B cell (primary cell): Measurements from ENCODE around the gene TUBB4B. TPM values are rescaled to one million over a fixed set of nuclear protein-coding genes. Genes with fewer than 3 reads are reported as not detected.

Source experiments
- ATAC-seq: fragments of 200-7000 bp; cut with Tn5 transposase; one replicate; pipeline ENCODE4 v1.10.0; 2021; ENCODE audit warnings: low read depth, mild to moderate bottlenecking, moderate number of reproducible peaks, moderate library complexity
- CTCF ChIA-PET: fragments of 350-600 bp; sonication (Branson Sonifier 250); formaldehyde crosslinking; loops from one replicate; lab custom pipeline; 2021; ENCODE audit warnings: antibody characterized with exemption, inconsistent platforms; lab: Charles Lee
- POLR2A ChIA-PET: fragments of 350-600 bp; sonication (Branson Sonifier 250); formaldehyde crosslinking; loops from one replicate; lab custom pipeline; 2021; ENCODE audit warnings: antibody characterized with exemption; lab: Charles Lee
- DNase-seq: peaks from one replicate; pipeline ENCODE4 v3.0.0; 2013
- H2AFZ ChIP-seq: 2 replicates; pipeline ENCODE4 v1.6.1; 2012; ENCODE audit warnings: mild to moderate bottlenecking, low read depth, low read length; ENCODE audit not compliant: insufficient read depth, poor library complexity, severe bottlenecking
- H3K27ac ChIP-seq, 2 donors: 1 replicate in 1 of 2; 2 replicates in 1 of 2; pipeline ENCODE4 v1.5.1; 2012 to 2013; ENCODE audit warnings: low read length in 2 of 2, mild to moderate bottlenecking in 2 of 2, moderate library complexity in 1 of 2
- H3K27me3 ChIP-seq, 4 experiments: fragments of 200-600 bp in 1 of 4; sonication (generic) in 1 of 4; replicated peaks in 1 of 4; 1 replicate in 2 of 4; 2 replicates in 2 of 4; pipeline versions ENCODE4 v1.6.1 to v1.7.0; 2013 to 2016; ENCODE audit warnings: low read length in 3 of 4, mild to moderate bottlenecking in 2 of 4, mixed read lengths in 1 of 4, moderate library complexity in 1 of 4; ENCODE audit not compliant: insufficient read depth in 4 of 4, control insufficient read depth in 3 of 4; ENCODE audit errors: control extremely low read depth in 1 of 4
- H3K36me3 ChIP-seq, 2 experiments: replicated peaks in 1 of 2; 1 replicate in 1 of 2; 2 replicates in 1 of 2; pipeline versions ENCODE4 v1.6.1 to v1.7.1; 2013; ENCODE audit warnings: low read length in 1 of 2; ENCODE audit not compliant: insufficient read depth in 2 of 2, control insufficient read depth in 1 of 2; ENCODE audit errors: control extremely low read depth in 1 of 2, extremely low read depth in 1 of 2
- H3K4me1 ChIP-seq, 2 donors: fragments of 200-600 bp in 1 of 2; sonication (generic) in 1 of 2; 1 replicate in 1 of 2; 2 replicates in 1 of 2; pipeline versions ENCODE4 v1.5.1 to v1.6.1; 2013 to 2017; ENCODE audit warnings: low read length in 2 of 2; ENCODE audit not compliant: control insufficient read depth in 2 of 2, insufficient read depth in 2 of 2
- H3K4me2 ChIP-seq: replicated peaks from 2 replicates; pipeline ENCODE3; 2012; ENCODE audit warnings: mild to moderate bottlenecking, low read depth, low read length; ENCODE audit not compliant: poor library complexity, severe bottlenecking
- H3K4me3 ChIP-seq, 5 experiments: fragments of 200-600 bp in 1 of 5; sonication (generic) in 1 of 5; 1 replicate in 3 of 5; 2 replicates in 2 of 5; pipeline versions ENCODE4 v1.5.1 to v1.7.0; 2011 to 2016; ENCODE audit warnings: low read length in 4 of 5, mild to moderate bottlenecking in 4 of 5, low read depth in 2 of 5, control low read depth in 1 of 5, moderate library complexity in 1 of 5; ENCODE audit not compliant: insufficient read depth in 1 of 5; ENCODE audit errors: control extremely low read depth in 1 of 5, extremely low read depth in 1 of 5
- H3K79me2 ChIP-seq: fragments of 200-600 bp; sonication (generic); one replicate; pipeline ENCODE4 v1.6.0; 2016; ENCODE audit warnings: low read length; ENCODE audit not compliant: control insufficient read depth, insufficient read depth
- H3K9ac ChIP-seq: fragments of 200-600 bp; sonication (generic); 2 replicates; pipeline ENCODE4 v1.6.1; 2017; ENCODE audit warnings: mild to moderate bottlenecking, low read length, moderate library complexity
- H3K9me3 ChIP-seq, 3 donors: one replicate each; pipeline versions ENCODE4 v1.6.1 to v1.7.1; 2013; ENCODE audit warnings: low read length in 2 of 3; ENCODE audit not compliant: control insufficient read depth in 2 of 3, insufficient read depth in 1 of 3; ENCODE audit errors: control extremely low read depth in 1 of 3
- H4K20me1 ChIP-seq: 2 replicates; pipeline ENCODE4 v1.6.0; 2012; ENCODE audit warnings: mild to moderate bottlenecking, low read length; ENCODE audit not compliant: insufficient read depth, control insufficient read depth, poor library complexity, severe bottlenecking
- H3K27ac Mint-ChIP-seq: one replicate; pipeline ENCODE4 v1.8.0; 2021; ENCODE audit warnings: mixed read lengths
- H3K27me3 Mint-ChIP-seq: one replicate; pipeline ENCODE4 v1.8.0; 2021; ENCODE audit warnings: mixed read lengths
- H3K4me1 Mint-ChIP-seq: one replicate; pipeline ENCODE4 v1.8.0; 2021; ENCODE audit warnings: mixed read lengths
- H3K4me3 Mint-ChIP-seq: one replicate; pipeline ENCODE4 v1.8.0; 2021; ENCODE audit warnings: mixed read lengths
- H3K9me3 Mint-ChIP-seq: one replicate; pipeline ENCODE4 v1.8.0; 2022; ENCODE audit warnings: mixed read lengths; ENCODE audit not compliant: insufficient read depth
- CTCF ChIP-seq: fragments of 200-600 bp; IDR thresholded peaks from one replicate; pipeline ENCODE4 v1.8.0; 2022; ENCODE audit warnings: antibody characterized with exemption, mild to moderate bottlenecking
- EZH2 ChIP-seq: IDR thresholded peaks from 2 replicates; pipeline ENCODE4 v1.6.1; 2012; ENCODE audit warnings: borderline replicate concordance, low read depth, mild to moderate bottlenecking, moderate library complexity, low read length; ENCODE audit not compliant: insufficient read depth, poor library complexity, severe bottlenecking
- WGBS: methylation state at CpG from one replicate; pipeline ENCODE4 v1.1.5; 2013; ENCODE audit warnings: missing lambda C conversion rate; ENCODE audit not compliant: insufficient coverage; 5-methylcytosine and 5-hydroxymethylcytosine counted together
- intact Hi-C: fragments of 100-400 bp; cut with micrococcal nuclease; formaldehyde crosslinking; loops from one replicate; pipeline ENCODE4 v1.10.0; 2022
- polyA plus RNA-seq: library from polyadenylated mRNA; depleted of rRNA; stranded (reverse); fragments of >200 nt; gene quantifications from 2 replicates; pipeline ENCODE4 v1.2.3, GENCODE V29; 2012
- total RNA-seq, 2 donors: library from RNA; stranded (reverse); fragments of 120-200 nt in 1 of 2; gene quantifications; 1 replicate in 1 of 2; 2 replicates in 1 of 2; pipeline versions ENCODE4 v1.2.3 to v1.2.4, GENCODE V29; 2013 to 2022

TUBB4B gene
- total and polyA plus RNA-seq, 2 donors (not counting 1 experiment from before 2014, with no cell fraction given), result 110 to 261 TPM

- peak overlapping the region; percentile 90 for H3K27ac Mint-ChIP-seq
- no peaks in the 10 kb centered on the region for H3K9me3 Mint-ChIP-seq
- peaks cover 46% of the 10 kb centered on the region for H3K4me1 Mint-ChIP-seq
- H3K4me1 ChIP-seq, result peaks cover 38 to 51% of the 10 kb centered on the region in 2 donors
- no peak for DNase-seq
- intact Hi-C loops, result loop anchor here (1.0 to 10.0 kb wide), 4 partner anchors 16 to 320 kb away; partner anchors contain the start of genes ANAPC2, SSNA1 and TRAF2
- peak overlapping the region; percentile 85 for H3K4me2 ChIP-seq
- peaks cover 0 to 5% of the 10 kb centered on the region in 2 experiments for H3K36me3 ChIP-seq
- peak overlapping the region; percentile 55 to 96 (median 86) for H3K4me3 ChIP-seq
- peaks cover 43% of the 10 kb centered on the region for H4K20me1 ChIP-seq
- 21% methylated on average over 21 of the region's 21 CpGs for WGBS
- H3K9me3 ChIP-seq, result no peaks in the 10 kb centered on the region
- H3K27me3 Mint-ChIP-seq, result no peaks in the 10 kb centered on the region
- peak overlapping the region; percentile 84 for H3K9ac ChIP-seq
- TF ChIP-seq EZH2 (no peak), CTCF (no peak)
- peak overlapping the region; percentile 93 for H3K4me3 Mint-ChIP-seq
- H3K79me2 ChIP-seq, result peaks cover 62% of the 10 kb centered on the region
- H2AFZ ChIP-seq, result peak overlapping the region; percentile 88
- no peak for ATAC-seq
- H3K27me3 ChIP-seq, result no peaks in the 10 kb centered on the region
- POLR2A ChIA-PET, result interaction anchor here (0.5 to 2.1 kb wide), 3 partner anchors 16 to 35 kb away, joined by 3 to 10 read pairs (median 4); partner anchors contain the start of genes ANAPC2, RNF208 and SSNA1
- H3K27ac ChIP-seq, result peak overlapping the region; percentile 73 to 89
- CTCF ChIA-PET, result interaction anchor here (0.6 to 1.6 kb wide), 3 partner anchors 14 to 23 kb away, joined by 3 to 7 read pairs (median 4); partner anchors contain the start of gene RNF224
Observed at GRCh38 chr9:137204731-137205125, 36.4 kb upstream of the TUBB4B start.
